Spinal cord (tissue), 10 donors: ENCODE measurements around the gene AKAP10. TPM values are rescaled to one million over a fixed set of nuclear protein-coding genes. Genes with fewer than 3 reads are reported as not detected.
"Not testable (repeated sequence)": the region's sequence is repeated elsewhere in the genome, so short reads cannot be mapped to it uniquely, and the experiment has no call there.

Experiments
- DNase-seq, 6 donors: peaks; one replicate each; pipeline versions ENCODE4 v3.0.0 to v3.0.0-alpha.2; 2013 to 2015; ENCODE audit warnings: low spot score in 6 of 6, low read depth in 4 of 6
- H3K27ac ChIP-seq: one replicate; pipeline ENCODE4 v1.5.1; 2013; ENCODE audit warnings: low read depth, low read length, control low read depth
- H3K27me3 ChIP-seq: one replicate; pipeline ENCODE4 v1.6.1; 2013; ENCODE audit warnings: low read length; ENCODE audit not compliant: control insufficient read depth, insufficient read depth
- H3K36me3 ChIP-seq: one replicate; pipeline ENCODE4 v1.6.1; 2013; ENCODE audit warnings: low read length; ENCODE audit not compliant: control insufficient read depth, insufficient read depth
- H3K4me1 ChIP-seq: one replicate; pipeline ENCODE4 v1.6.1; 2013; ENCODE audit warnings: low read length; ENCODE audit not compliant: control insufficient read depth, insufficient read depth
- H3K4me3 ChIP-seq: one replicate; pipeline ENCODE4 v1.5.1; 2013; ENCODE audit warnings: low read depth, low read length, control low read depth
- H3K9me3 ChIP-seq: one replicate; pipeline ENCODE4 v1.6.1; 2013; ENCODE audit warnings: low read length; ENCODE audit not compliant: control insufficient read depth, insufficient read depth
- WGBS: methylation state at CpG from one replicate; pipeline ENCODE4 v1.1.5; 2013; ENCODE audit warnings: missing lambda C conversion rate; ENCODE audit not compliant: insufficient coverage; 5-methylcytosine and 5-hydroxymethylcytosine counted together
- polyA plus RNA-seq, 2 donors: library from polyadenylated mRNA; unstranded; fragments of 120-200 nt; gene quantifications; one replicate each; pipeline ENCODE4 v1.2.1, GENCODE V29; 2013; ENCODE audit not compliant: insufficient read length in 2 of 2
- total RNA-seq, 2 donors: library from RNA; depleted of rRNA in 1 of 2; stranded (reverse); fragments of 120-200 nt in 1 of 2; fragments of >200 nt in 1 of 2; gene quantifications; one replicate each; pipeline versions ENCODE4 v1.2.3 to v1.2.4, GENCODE V29; 2013 to 2014
- donor health status: healthy.

Gene AKAP10
- total and polyA plus RNA-seq, 4 donors: 24.5 to 39.3 (median 27.9) TPM

- H3K27me3 ChIP-seq, DNase-seq, H3K4me3 ChIP-seq, H3K27ac ChIP-seq, H3K9me3 ChIP-seq, H3K4me1 ChIP-seq: not testable (repeated sequence)
- WGBS: no CpG with 5 or more reads among the region's 5 CpGs
- peaks cover 16% of the 10 kb centered on the region for H3K36me3 ChIP-seq
Measured at GRCh38 chr17:19951411-19951810, 26.2 kb downstream of the AKAP10 start.

GRCh38 chr17:19950624-19951195 is 26.9 kb downstream of the AKAP10 start:
- DNase-seq, H3K4me1 ChIP-seq, H3K27me3 ChIP-seq, H3K4me3 ChIP-seq, H3K27ac ChIP-seq, H3K9me3 ChIP-seq: not testable (repeated sequence)
- WGBS: 95% methylated on average over 36 of the region's 43 CpGs
- H3K36me3 ChIP-seq: peaks cover 14% of the 10 kb centered on the region

GRCh38 chr17:19948116-19948943 is 29.3 kb downstream of the AKAP10 start:
- Histone ChIP-seq H3K36me3 (peaks cover 16% of the 10 kb centered on the region), H3K9me3 (no peaks in the 10 kb centered on the region), H3K27ac (no peak overlapping the region), H3K4me3 (no peak overlapping the region), H3K4me1 (peaks cover 5% of the 10 kb centered on the region), H3K27me3 (no peaks in the 10 kb centered on the region)
- 42% methylated on average over 7 of the region's 10 CpGs for WGBS
- DNase-seq: peak in 1 of 6 donors; percentile 6

GRCh38 chr17:19946921-19947320 is 30.7 kb downstream of the AKAP10 start:
- H3K4me1 ChIP-seq: peaks cover 5% of the 10 kb centered on the region
- H3K9me3 ChIP-seq: no peaks in the 10 kb centered on the region
- WGBS: 96% methylated on average over 15 of the region's 20 CpGs
- H3K4me3 ChIP-seq: no peak overlapping the region
- H3K27me3 ChIP-seq: no peaks in the 10 kb centered on the region
- H3K27ac ChIP-seq: no peak overlapping the region
- peaks cover 13% of the 10 kb centered on the region for H3K36me3 ChIP-seq
- DNase-seq: no peak

- Histone ChIP-seq H3K4me3 (no peak overlapping the region), H3K4me1 (peaks cover 5% of the 10 kb centered on the region), H3K9me3 (no peaks in the 10 kb centered on the region), H3K27me3 (no peaks in the 10 kb centered on the region), H3K27ac (no peak overlapping the region), H3K36me3 (peaks cover 9% of the 10 kb centered on the region)
- no peak for DNase-seq
- 100% methylated on average over 1 of the region's 2 CpGs for WGBS
Measured at GRCh38 chr17:19945009-19945626, 32.5 kb downstream of the AKAP10 start.

- Histone ChIP-seq H3K4me1 (peaks cover 7% of the 10 kb centered on the region), H3K27me3 (no peaks in the 10 kb centered on the region), H3K4me3 (no peak overlapping the region), H3K9me3 (no peaks in the 10 kb centered on the region), H3K36me3 (peaks cover 11% of the 10 kb centered on the region), H3K27ac (no peak overlapping the region)
- DNase-seq: no peak
Measured at GRCh38 chr17:19943599-19943998, 34.0 kb downstream of the AKAP10 start.

GRCh38 chr17:19943026-19943425 is 34.6 kb downstream of the AKAP10 start:
- H3K27ac ChIP-seq: no peak overlapping the region
- H3K36me3 ChIP-seq: peaks cover 17% of the 10 kb centered on the region
- H3K27me3 ChIP-seq: no peaks in the 10 kb centered on the region
- no peaks in the 10 kb centered on the region for H3K9me3 ChIP-seq
- H3K4me1 ChIP-seq: peaks cover 5% of the 10 kb centered on the region
- H3K4me3 ChIP-seq: no peak overlapping the region
- no peak for DNase-seq
- 100% methylated on average over 1 of the region's 5 CpGs for WGBS

- WGBS: 60% methylated on average over 1 of the region's 4 CpGs
- Histone ChIP-seq H3K27ac (no peak overlapping the region), H3K27me3 (no peaks in the 10 kb centered on the region), H3K4me1 (peaks cover 5% of the 10 kb centered on the region), H3K9me3 (no peaks in the 10 kb centered on the region), H3K36me3 (peaks cover 11% of the 10 kb centered on the region), H3K4me3 (no peak overlapping the region)
- peak in 1 of 6 donors; percentile 23 for DNase-seq
Measured at GRCh38 chr17:19940722-19941464, 36.7 kb downstream of the AKAP10 start.

- no peak for DNase-seq
- no peak overlapping the region for H3K4me3 ChIP-seq
- no peaks in the 10 kb centered on the region for H3K27me3 ChIP-seq
- peaks cover 11% of the 10 kb centered on the region for H3K36me3 ChIP-seq
- H3K4me1 ChIP-seq: peaks cover 5% of the 10 kb centered on the region
- H3K27ac ChIP-seq: no peak overlapping the region
- no peaks in the 10 kb centered on the region for H3K9me3 ChIP-seq
- no CpG with 5 or more reads among the region's 2 CpGs for WGBS
Measured at GRCh38 chr17:19939993-19940721, 37.5 kb downstream of the AKAP10 start.
